T-cell (primary cell): ENCODE data around the gene CHRND. TPM values are rescaled to one million over a fixed set of nuclear protein-coding genes. Genes with fewer than 3 reads are reported as not detected.

Source experiments
- ATAC-seq, 4 experiments: fragments of 200-7000 bp in 3 of 4; fragments of 150-1000 bp in 1 of 4; cut with Tn5 transposase; replicated peaks in 1 of 4; 1 replicate in 3 of 4; 2 replicates in 1 of 4; pipeline ENCODE4 v1.10.0; 2021; ENCODE audit warnings: moderate library complexity in 3 of 4, mild to moderate bottlenecking in 2 of 4, moderate number of reproducible peaks in 1 of 4
- CTCF ChIA-PET, 2 donors: fragments of 300-600 bp; sonication (Branson Sonifier 250); formaldehyde crosslinking; loops; one replicate each; lab custom pipeline; 2022; ENCODE audit warnings: antibody characterized with exemption in 2 of 2; lab: Charles Lee
- POLR2A ChIA-PET, 2 donors: fragments of 300-600 bp; sonication (Branson Sonifier 250); formaldehyde crosslinking; loops; one replicate each; lab custom pipeline; 2022; ENCODE audit warnings: antibody characterized with exemption in 2 of 2; lab: Charles Lee
- DNase-seq, 35 experiments: peaks; one replicate each; pipeline versions ENCODE4 v3.0.0 to v3.0.0-alpha.2; 2013 to 2023
- H3K27ac ChIP-seq: one replicate; pipeline ENCODE4 v1.5.1; 2013; ENCODE audit warnings: low read length
- H3K27me3 ChIP-seq, 2 experiments: replicated peaks in 1 of 2; 1 replicate in 1 of 2; 2 replicates in 1 of 2; pipeline versions ENCODE4 v1.6.1 to v1.7.0; 2013; ENCODE audit warnings: low read length in 1 of 2, mixed read lengths in 1 of 2; ENCODE audit not compliant: control insufficient read depth in 2 of 2, insufficient read depth in 2 of 2; ENCODE audit errors: extremely low read depth in 1 of 2
- H3K36me3 ChIP-seq, 2 donors: 1 replicate in 1 of 2; 2 replicates in 1 of 2; pipeline versions ENCODE4 v1.6.1 to v1.7.0; 2013; ENCODE audit warnings: low read length in 1 of 2; ENCODE audit not compliant: control insufficient read depth in 2 of 2, insufficient read depth in 1 of 2; ENCODE audit errors: extremely low read depth in 1 of 2
- H3K4me1 ChIP-seq, 2 experiments: 1 replicate in 1 of 2; 2 replicates in 1 of 2; pipeline versions ENCODE4 v1.6.1 to v1.7.0; 2013; ENCODE audit warnings: low read length in 2 of 2, mixed read lengths in 1 of 2; ENCODE audit not compliant: insufficient read depth in 2 of 2, control insufficient read depth in 1 of 2; ENCODE audit errors: extremely low read depth in 1 of 2
- H3K4me3 ChIP-seq, 2 donors: 1 replicate in 1 of 2; 2 replicates in 1 of 2; pipeline versions ENCODE4 v1.5.1 to v1.7.0; 2013; ENCODE audit warnings: mild to moderate bottlenecking in 2 of 2, low read length in 1 of 2, moderate library complexity in 1 of 2; ENCODE audit not compliant: control insufficient read depth in 1 of 2; ENCODE audit errors: extremely low read depth in 1 of 2
- H3K9me3 ChIP-seq: 2 replicates; pipeline ENCODE4 v1.7.0; 2013
- H3K27ac Mint-ChIP-seq, 2 donors: one replicate each; pipeline ENCODE4 v1.8.0; 2020 to 2021; ENCODE audit warnings: mild to moderate bottlenecking in 2 of 2, mixed read lengths in 2 of 2
- H3K27me3 Mint-ChIP-seq, 2 donors: one replicate each; pipeline ENCODE4 v1.8.0; 2021 to 2022; ENCODE audit warnings: mixed read lengths in 2 of 2
- H3K36me3 Mint-ChIP-seq: one replicate; pipeline ENCODE4 v1.8.0; 2021; ENCODE audit warnings: mixed read lengths
- H3K4me1 Mint-ChIP-seq, 3 donors: one replicate each; pipeline ENCODE4 v1.8.0; 2020 to 2022; ENCODE audit warnings: mixed read lengths in 3 of 3, mild to moderate bottlenecking in 1 of 3
- H3K4me3 Mint-ChIP-seq, 3 donors: one replicate each; pipeline ENCODE4 v1.8.0; 2020 to 2022; ENCODE audit warnings: mild to moderate bottlenecking in 3 of 3, mixed read lengths in 3 of 3, moderate library complexity in 3 of 3
- H3K9me3 Mint-ChIP-seq, 3 donors: one replicate each; pipeline ENCODE4 v1.8.0; 2020 to 2022; ENCODE audit warnings: mixed read lengths in 3 of 3
- WGBS: methylation state at CpG from one replicate; pipeline ENCODE4 v1.1.5; 2013; ENCODE audit warnings: missing lambda C conversion rate; ENCODE audit not compliant: insufficient coverage; 5-methylcytosine and 5-hydroxymethylcytosine counted together
- total RNA-seq, 35 experiments: library from RNA in 6 of 35; stranded (reverse) in 6 of 35; fragments of 120-200 nt in 1 of 35; gene quantifications; one replicate each; pipeline versions ENCODE4 v1.2.1 to v1.2.4 and lab custom pipeline; 2013 to 2026

The CHRND gene
- total RNA-seq, 5 donors from 2014 or later (not counting 1 experiment from before 2014, with no cell fraction given), result not detected

DNA sequence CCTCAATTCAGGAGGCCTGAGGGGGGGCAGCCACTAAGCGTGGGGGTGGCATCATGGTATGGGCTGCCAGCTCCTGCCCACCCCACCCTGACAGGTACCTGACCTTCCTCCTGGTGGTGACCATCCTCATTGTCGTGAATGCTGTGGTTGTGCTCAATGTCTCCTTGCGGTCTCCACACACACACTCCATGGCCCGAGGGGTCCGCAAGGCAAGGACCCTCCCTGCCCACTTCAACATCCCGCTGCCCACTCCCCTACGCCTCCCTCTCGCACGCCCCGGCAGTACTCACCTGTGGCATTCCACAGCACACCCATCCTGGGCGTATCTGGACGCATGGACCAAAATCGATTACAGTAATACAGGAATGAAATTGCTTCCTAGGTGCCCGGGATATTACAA is 17.5 kb downstream of the CHRND start:
- Histone ChIP-seq H3K9me3 (no peaks in the 10 kb centered on the region), H3K36me3 (peaks cover 0 to 11% of the 10 kb centered on the region in 2 donors), H3K27me3 (peaks cover 0 to 2% of the 10 kb centered on the region in 2 experiments), H3K4me3 (no peak overlapping the region), H3K4me1 (peaks cover 0 to 27% of the 10 kb centered on the region in 2 experiments), H3K27ac (no peak overlapping the region)
- POLR2A ChIA-PET, result no interaction called here
- Mint-ChIP-seq H3K36me3 (peaks cover 21% of the 10 kb centered on the region), H3K27me3 (peaks cover under 1% of the 10 kb centered on the region in 2 donors), H3K4me3 (no peak overlapping the region), H3K4me1 (peaks cover 36 to 56% (median 37%) of the 10 kb centered on the region in 3 donors), H3K27ac (peak overlapping the region in 1 of 2 donors; percentile 63), H3K9me3 (peaks cover 0 to 2% (median under 1%) of the 10 kb centered on the region in 3 donors)
- 90% methylated on average over 12 of the region's 14 CpGs for WGBS
- DNase-seq (no peak), ATAC-seq (no peak)
- CTCF ChIA-PET, result no interaction called here

GRCh38 chr2:232543928-232544631 is 18.1 kb downstream of the CHRND start:
- DNase-seq (no peak), ATAC-seq (no peak)
- Mint-ChIP-seq H3K9me3 (peaks cover 0 to 4% (median 4%) of the 10 kb centered on the region in 3 donors), H3K4me1 (peaks cover 42 to 60% (median 43%) of the 10 kb centered on the region in 3 donors), H3K4me3 (no peak overlapping the region), H3K27me3 (no peaks in the 10 kb centered on the region), H3K36me3 (peaks cover 26% of the 10 kb centered on the region), H3K27ac (no peak overlapping the region)
- Histone ChIP-seq H3K27me3 (no peaks in the 10 kb centered on the region), H3K9me3 (no peaks in the 10 kb centered on the region), H3K4me3 (no peak overlapping the region), H3K36me3 (peaks cover 0 to 11% of the 10 kb centered on the region in 2 donors), H3K27ac (no peak overlapping the region), H3K4me1 (peaks cover 0 to 24% of the 10 kb centered on the region in 2 experiments)
- ChIA-PET CTCF (no interaction called here), POLR2A (interaction anchor here in 1 of 2 donors (0.7 kb wide), 1 partner anchor 1076 kb away, joined by 3 read pairs; no protein-coding TSS in a partner anchor)
- 96% methylated on average over 10 of the region's 19 CpGs for WGBS

GRCh38 chr2:232544674-232545073 is 18.7 kb downstream of the CHRND start:
- Mint-ChIP-seq H3K27ac (no peak overlapping the region), H3K27me3 (no peaks in the 10 kb centered on the region), H3K9me3 (peaks cover 0 to 4% (median 4%) of the 10 kb centered on the region in 3 donors), H3K36me3 (peaks cover 26% of the 10 kb centered on the region), H3K4me1 (peaks cover 47 to 66% (median 49%) of the 10 kb centered on the region in 3 donors), H3K4me3 (no peak overlapping the region)
- Histone ChIP-seq H3K27ac (no peak overlapping the region), H3K36me3 (peaks cover 0 to 11% of the 10 kb centered on the region in 2 donors), H3K4me3 (no peak overlapping the region), H3K27me3 (no peaks in the 10 kb centered on the region), H3K9me3 (no peaks in the 10 kb centered on the region), H3K4me1 (peaks cover 2 to 23% of the 10 kb centered on the region in 2 experiments)
- POLR2A ChIA-PET, result interaction anchor here in 1 of 2 donors (0.7 kb wide), 1 partner anchor 1076 kb away, joined by 3 read pairs; no protein-coding TSS in a partner anchor
- no peak for DNase-seq
- WGBS, result 94% methylated on average over 4 of the region's 6 CpGs
- CTCF ChIA-PET, result no interaction called here
- ATAC-seq, result no peak

DNA sequence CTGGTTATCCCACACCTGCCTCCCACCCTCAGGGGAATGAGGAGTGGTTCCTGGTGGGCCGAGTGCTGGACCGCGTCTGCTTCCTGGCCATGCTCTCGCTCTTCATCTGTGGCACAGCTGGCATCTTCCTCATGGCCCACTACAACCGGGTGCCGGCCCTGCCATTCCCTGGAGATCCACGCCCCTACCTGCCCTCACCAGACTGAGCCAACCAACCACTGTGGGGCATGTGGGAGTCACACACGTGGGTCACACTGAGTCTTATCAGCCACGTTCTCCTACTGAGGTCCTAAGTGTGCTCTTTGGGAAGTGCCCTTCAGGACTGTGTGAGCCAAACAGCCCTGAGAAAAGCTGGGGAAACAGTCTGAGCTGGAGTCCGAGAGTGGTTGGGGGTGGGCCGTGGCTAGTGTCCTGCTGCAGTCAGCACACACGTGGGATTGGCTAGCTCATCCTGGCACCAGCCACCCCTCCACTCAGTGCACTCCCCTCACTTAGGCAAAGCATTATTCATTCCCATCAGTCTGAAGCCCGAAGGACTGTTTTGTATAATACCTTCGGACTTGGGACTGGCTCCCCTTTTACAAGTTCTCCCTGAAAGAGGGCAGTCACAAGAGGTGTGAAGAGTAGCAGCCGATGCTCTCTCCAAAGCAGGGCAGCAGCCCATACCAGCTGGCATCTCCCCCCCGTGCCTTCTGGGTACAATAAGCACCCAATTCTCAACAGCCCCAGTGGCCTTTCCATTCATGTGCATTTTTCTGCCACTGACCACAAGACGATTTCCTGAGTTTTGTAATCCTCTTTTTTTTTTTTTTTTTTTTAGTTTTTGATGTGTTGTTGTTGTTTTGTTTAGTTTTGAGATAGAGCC is 19.8 kb downstream of the CHRND start:
- CTCF ChIA-PET, result interaction anchor here in 1 of 2 donors (0.7 kb wide), 1 partner anchor 452 kb away, joined by 5 read pairs; no protein-coding TSS in a partner anchor
- Histone ChIP-seq H3K4me1 (peaks cover 2 to 22% of the 10 kb centered on the region in 2 experiments), H3K36me3 (peaks cover 0 to 11% of the 10 kb centered on the region in 2 donors), H3K4me3 (no peak overlapping the region), H3K27me3 (no peaks in the 10 kb centered on the region), H3K9me3 (no peaks in the 10 kb centered on the region), H3K27ac (no peak overlapping the region)
- 92% methylated on average over 8 of the region's 17 CpGs for WGBS
- ATAC-seq (no peak), DNase-seq (no peak)
- POLR2A ChIA-PET, result no interaction called here
- Mint-ChIP-seq H3K27ac (peak overlapping the region in 1 of 2 donors; percentile 22), H3K36me3 (peaks cover 26% of the 10 kb centered on the region), H3K4me1 (peaks cover 50 to 69% (median 51%) of the 10 kb centered on the region in 3 donors), H3K4me3 (peak overlapping the region in 1 of 3 donors; percentile 41), H3K9me3 (peaks cover 0 to 4% (median 4%) of the 10 kb centered on the region in 3 donors), H3K27me3 (no peaks in the 10 kb centered on the region)

DNA sequence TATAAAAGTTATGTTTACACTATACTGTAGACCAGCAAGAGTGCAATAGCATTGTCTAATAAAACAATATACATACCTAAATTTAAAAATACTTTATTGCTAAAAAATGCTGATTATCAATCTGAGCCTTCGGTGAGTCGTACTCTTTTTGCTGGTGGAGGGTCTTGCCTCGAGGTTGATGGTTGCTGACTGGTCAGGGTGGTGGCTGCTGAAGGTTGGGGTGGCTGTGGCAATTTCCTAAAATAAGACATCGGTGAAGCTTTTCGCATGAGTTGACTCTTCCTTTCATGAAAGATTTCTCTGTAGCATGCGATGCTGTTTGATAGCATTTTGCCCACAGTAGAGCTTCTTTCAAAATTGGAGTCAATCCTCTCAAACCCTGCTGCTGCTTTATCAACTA is 22.0 kb downstream of the CHRND start:
- POLR2A ChIA-PET, result no interaction called here
- Histone ChIP-seq H3K4me3 (no peak overlapping the region), H3K36me3 (peaks cover 0 to 13% of the 10 kb centered on the region in 2 donors), H3K9me3 (no peaks in the 10 kb centered on the region), H3K27ac (no peak overlapping the region), H3K27me3 (no peaks in the 10 kb centered on the region), H3K4me1 (peaks cover 8 to 39% of the 10 kb centered on the region in 2 experiments)
- Mint-ChIP-seq H3K9me3 (peaks cover 0 to 4% (median 4%) of the 10 kb centered on the region in 3 donors), H3K4me1 (peaks cover 69 to 77% (median 69%) of the 10 kb centered on the region in 3 donors), H3K4me3 (no peak overlapping the region), H3K27me3 (no peaks in the 10 kb centered on the region), H3K27ac (peak overlapping the region in 1 of 2 donors; percentile 9), H3K36me3 (peaks cover 31% of the 10 kb centered on the region)
- DNase-seq (no peak), ATAC-seq (no peak)
- no CpG with 5 or more reads among the region's 6 CpGs for WGBS
- CTCF ChIA-PET, result no interaction called here
